ENCODE data around the gene LYPLA2. TPM values are rescaled to one million over a fixed set of nuclear protein-coding genes. Genes with fewer than 3 reads are reported as not detected.

Gene LYPLA2
- total and polyA plus RNA-seq, 2 donors (not counting 3 experiments of a cell fraction or from before 2014, with no cell fraction given): 110 to 137 TPM

DNA sequence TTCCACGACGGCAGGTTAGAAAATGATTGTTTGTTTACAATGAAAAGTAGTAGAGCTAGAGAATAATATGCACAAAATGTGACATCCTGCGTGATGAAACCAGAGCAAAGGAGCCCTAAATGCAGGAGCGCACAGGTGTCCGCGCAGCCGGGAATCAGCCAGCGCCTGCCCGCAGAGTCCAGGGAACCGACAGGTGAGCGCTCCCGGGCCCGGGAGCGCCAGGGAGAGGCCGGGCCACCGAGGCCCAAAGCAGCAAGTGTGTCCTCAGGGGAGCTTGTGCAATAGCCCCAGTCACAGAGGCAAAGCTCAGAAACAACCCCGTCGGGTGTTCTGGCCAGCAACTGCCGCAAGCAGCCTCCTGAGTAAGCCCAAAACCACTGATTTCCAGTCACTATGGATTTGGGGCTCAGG lies 10.4 kb downstream of the LYPLA2 start:
- H3K9me1 ChIP-seq (replicated peaks; ENCODE audit: control insufficient read depth, extremely low read depth, insufficient read depth, low read length): no peaks in the 10 kb centered on the region
- FAIRE-seq (no peak), DNase-seq (ENCODE audit: low read depth, low spot score) (no peak)
- no peak for TF ChIP-seq POLR2A (IDR thresholded peaks at IDR 0.05; ENCODE audit: low read depth, low read length)
- TF ChIP-seq JUN (IDR thresholded peaks at IDR 0.05; ENCODE audit: borderline replicate concordance, insufficient read depth, insufficient read length, low read depth): no peak
- no peak for TF ChIP-seq FOS (IDR thresholded peaks at IDR 0.05; ENCODE audit: borderline replicate concordance, insufficient read depth, low read length)
- peak; percentile 54 for TF ChIP-seq EZH2 (IDR thresholded peaks at IDR 0.05; ENCODE audit: borderline replicate concordance, low read depth, low read length, severe bottlenecking)
- TF ChIP-seq POLR2AphosphoS5 (IDR thresholded peaks at IDR 0.05; ENCODE audit: insufficient read depth, low read depth, low read length): no peak
- TF ChIP-seq, protein P1, sequence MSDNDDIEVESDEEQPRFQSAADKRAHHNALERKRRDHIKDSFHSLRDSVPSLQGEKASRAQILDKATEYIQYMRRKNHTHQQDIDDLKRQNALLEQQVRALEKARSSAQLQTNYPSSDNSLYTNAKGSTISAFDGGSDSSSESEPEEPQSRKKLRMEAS (IDR thresholded peaks at IDR 0.05; ENCODE audit: insufficient read depth, insufficient read length): no peak
- H3K27ac ChIP-seq (ENCODE audit: insufficient read depth, low read depth, low read length): peak overlapping the region; percentile 25
- intact Hi-C loops (cut with micrococcal nuclease) (loop anchor here (2.0 to 5.0 kb wide), 2 partner anchors 157 to 244 kb away; partner anchors contain the start of genes ID3 and PNRC2), dilution Hi-C loops (cut with MboI; ENCODE audit: extremely low pct_ligation_motif_present, low sequenced_read_pairs) (no loop called here)
- BruUV-seq (replicated peaks): no TSS peak
- no peaks in the 10 kb centered on the region for H3K79me2 ChIP-seq (ENCODE audit: control insufficient read depth, insufficient read depth, low read length)
- ChIA-PET POLR2A (interaction anchor here (1.6 kb wide), 1 partner anchor 23 kb away, joined by 3 read pairs; the partner anchor contains the start of gene PITHD1), CTCF (interaction anchor here (1.0 to 2.1 kb wide), 6 partner anchors 9 to 115 kb away, joined by 3 to 8 read pairs (median 5); partner anchors contain the start of gene PITHD1)
- H4K20me1 ChIP-seq (replicated peaks; ENCODE audit: control insufficient read depth, extremely low read depth, insufficient read depth, low read length): no peaks in the 10 kb centered on the region
- H3K9me3 ChIP-seq (replicated peaks; ENCODE audit: control insufficient read depth, insufficient read depth, low read length): no peaks in the 10 kb centered on the region
- H2AFZ ChIP-seq (ENCODE audit: low read depth, low read length): peak overlapping the region; percentile 49
- H3K36me3 ChIP-seq (ENCODE audit: control insufficient read depth in 2 of 2, extremely low read depth in 1 of 2, insufficient read depth in 2 of 2, low read length in 2 of 2): peaks cover 0 to 19% of the 10 kb centered on the region in 2 experiments
- peak overlapping the region; percentile 45 to 83 (median 73) for H3K4me3 ChIP-seq (replicated peaks in 1 of 3; ENCODE audit: insufficient read depth in 1 of 3, low read depth in 1 of 3, low read length in 3 of 3)
- peaks cover 15% of the 10 kb centered on the region for H3K4me1 ChIP-seq (ENCODE audit: control insufficient read depth, extremely low read depth, insufficient read depth, low read length)
- H3K9ac ChIP-seq (replicated peaks; ENCODE audit: extremely low read depth, insufficient read depth, low read length): peak overlapping the region; percentile 77
- H3K4me2 ChIP-seq (ENCODE audit: insufficient read depth, low read length): peak overlapping the region; percentile 91
- H3K27me3 ChIP-seq (ENCODE audit: control insufficient read depth in 2 of 2, insufficient read depth in 2 of 2, low read length in 2 of 2): no peaks in the 10 kb centered on the region

DNA sequence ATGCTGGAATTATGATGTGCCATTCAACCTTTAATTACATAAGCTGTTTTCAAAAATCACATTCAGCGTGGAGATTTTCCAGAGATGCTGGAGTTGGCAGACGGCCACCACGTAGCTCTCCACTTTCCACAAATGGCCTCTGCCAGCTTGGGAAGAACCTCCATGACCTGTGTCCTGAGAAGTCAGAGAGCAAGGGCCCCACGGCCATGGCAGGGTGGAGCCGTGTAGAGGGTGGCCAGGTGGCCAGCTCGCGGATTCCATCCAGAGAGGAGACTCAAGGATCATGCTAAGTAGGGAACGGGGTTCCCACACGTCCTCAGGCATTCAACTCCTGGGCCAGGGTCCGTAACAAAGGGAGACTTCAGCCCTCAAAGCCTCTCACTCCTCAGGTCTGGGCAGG lies 10.9 kb downstream of the LYPLA2 start:
- ChIA-PET CTCF (interaction anchor here (1.0 to 2.1 kb wide), 7 partner anchors 9 to 115 kb away, joined by 3 to 8 read pairs (median 5); partner anchors contain the start of genes HMGCL and PITHD1), POLR2A (interaction anchor here (1.6 kb wide), 1 partner anchor 24 kb away, joined by 3 read pairs; the partner anchor contains the start of gene PITHD1)
- DNase-seq (ENCODE audit: low read depth, low spot score): no peak
- H3K27me3 ChIP-seq (ENCODE audit: control insufficient read depth in 2 of 2, insufficient read depth in 2 of 2, low read length in 2 of 2): no peaks in the 10 kb centered on the region
- H3K4me2 ChIP-seq (ENCODE audit: insufficient read depth, low read length): no peak overlapping the region
- H3K9ac ChIP-seq (replicated peaks; ENCODE audit: extremely low read depth, insufficient read depth, low read length): no peak overlapping the region
- H3K36me3 ChIP-seq (ENCODE audit: control insufficient read depth in 2 of 2, extremely low read depth in 1 of 2, insufficient read depth in 2 of 2, low read length in 2 of 2): peaks cover 0 to 14% of the 10 kb centered on the region in 2 experiments
- no peaks in the 10 kb centered on the region for H3K9me1 ChIP-seq (replicated peaks; ENCODE audit: control insufficient read depth, extremely low read depth, insufficient read depth, low read length)
- no peaks in the 10 kb centered on the region for H4K20me1 ChIP-seq (replicated peaks; ENCODE audit: control insufficient read depth, extremely low read depth, insufficient read depth, low read length)
- H3K79me2 ChIP-seq (ENCODE audit: control insufficient read depth, insufficient read depth, low read length): no peaks in the 10 kb centered on the region
- peaks cover 15% of the 10 kb centered on the region for H3K4me1 ChIP-seq (ENCODE audit: control insufficient read depth, extremely low read depth, insufficient read depth, low read length)
- TF ChIP-seq EZH2 (IDR thresholded peaks at IDR 0.05; ENCODE audit: borderline replicate concordance, low read depth, low read length, severe bottlenecking) (no peak), GATA2 (IDR thresholded peaks at IDR 0.05; ENCODE audit: insufficient read depth, insufficient read length, low read depth, low read length) (no peak), POLR2A (IDR thresholded peaks at IDR 0.05; ENCODE audit: low read depth, low read length) (no peak), JUN (IDR thresholded peaks at IDR 0.05; ENCODE audit: borderline replicate concordance, insufficient read depth, insufficient read length, low read depth) (no peak), FOS (IDR thresholded peaks at IDR 0.05; ENCODE audit: borderline replicate concordance, insufficient read depth, low read length) (no peak), POLR2AphosphoS5 (IDR thresholded peaks at IDR 0.05; ENCODE audit: insufficient read depth, low read depth, low read length) (no peak)
- TF ChIP-seq, protein P2, sequence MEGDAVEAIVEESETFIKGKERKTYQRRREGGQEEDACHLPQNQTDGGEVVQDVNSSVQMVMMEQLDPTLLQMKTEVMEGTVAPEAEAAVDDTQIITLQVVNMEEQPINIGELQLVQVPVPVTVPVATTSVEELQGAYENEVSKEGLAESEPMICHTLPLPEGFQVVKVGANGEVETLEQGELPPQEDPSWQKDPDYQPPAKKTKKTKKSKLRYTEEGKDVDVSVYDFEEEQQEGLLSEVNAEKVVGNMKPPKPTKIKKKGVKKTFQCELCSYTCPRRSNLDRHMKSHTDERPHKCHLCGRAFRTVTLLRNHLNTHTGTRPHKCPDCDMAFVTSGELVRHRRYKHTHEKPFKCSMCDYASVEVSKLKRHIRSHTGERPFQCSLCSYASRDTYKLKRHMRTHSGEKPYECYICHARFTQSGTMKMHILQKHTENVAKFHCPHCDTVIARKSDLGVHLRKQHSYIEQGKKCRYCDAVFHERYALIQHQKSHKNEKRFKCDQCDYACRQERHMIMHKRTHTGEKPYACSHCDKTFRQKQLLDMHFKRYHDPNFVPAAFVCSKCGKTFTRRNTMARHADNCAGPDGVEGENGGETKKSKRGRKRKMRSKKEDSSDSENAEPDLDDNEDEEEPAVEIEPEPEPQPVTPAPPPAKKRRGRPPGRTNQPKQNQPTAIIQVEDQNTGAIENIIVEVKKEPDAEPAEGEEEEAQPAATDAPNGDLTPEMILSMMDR (IDR thresholded peaks at IDR 0.05; ENCODE audit: extremely low read depth in 1 of 2, insufficient read depth in 1 of 2, low read depth in 1 of 2, low read length in 2 of 2): no peak
- TF ChIP-seq, protein P1 (IDR thresholded peaks at IDR 0.05; ENCODE audit: insufficient read depth, insufficient read length): no peak
- BruUV-seq (replicated peaks): no TSS peak
- intact Hi-C loops (cut with micrococcal nuclease) (loop anchor here (2.0 to 5.0 kb wide), 2 partner anchors 157 to 245 kb away; partner anchors contain the start of genes ID3 and PNRC2), dilution Hi-C loops (cut with MboI; ENCODE audit: extremely low pct_ligation_motif_present, low sequenced_read_pairs) (no loop called here)
- no peak overlapping the region for H3K4me3 ChIP-seq (replicated peaks in 1 of 3; ENCODE audit: insufficient read depth in 1 of 3, low read depth in 1 of 3, low read length in 3 of 3)
- H3K27ac ChIP-seq (ENCODE audit: insufficient read depth, low read depth, low read length): no peak overlapping the region
- FAIRE-seq: no peak
- H3K9me3 ChIP-seq (replicated peaks; ENCODE audit: control insufficient read depth, insufficient read depth, low read length): no peaks in the 10 kb centered on the region
- no peak overlapping the region for H2AFZ ChIP-seq (ENCODE audit: low read depth, low read length)
